H1 (cell line): ENCODE results near the gene LRCH1. TPM values are rescaled to one million over a fixed set of nuclear protein-coding genes. Genes with fewer than 3 reads are reported as not detected.

ENCODE experiments used
- CTCF ChIA-PET: fragments of 300-600 bp; sonication (Branson Sonifier 250); formaldehyde crosslinking; loops from one replicate; lab custom pipeline; 2021; ENCODE audit not compliant: partially characterized antibody; lab: Charles Lee
- POLR2A ChIA-PET: fragments of 300-600 bp; sonication (Branson Sonifier 250); formaldehyde crosslinking; loops from one replicate; lab custom pipeline; 2021; ENCODE audit warnings: inconsistent platforms; ENCODE audit not compliant: partially characterized antibody; lab: Charles Lee
- DNase-seq, 2 experiments: peaks; one replicate each; pipeline versions ENCODE4 v3.0.0 to v3.0.0-alpha.2; 2010 to 2022; ENCODE audit warnings: low spot score in 2 of 2, low read depth in 1 of 2, mixed read lengths in 1 of 2
- FAIRE-seq: peaks from 2 replicates; lab custom pipeline; 2011; peaks lifted over from hg19 to GRCh38; lab: Jason Lieb, UNC
- H2AFZ ChIP-seq: 2 replicates; pipeline ENCODE4 v1.8.1; 2012; ENCODE audit warnings: low read length, inconsistent platforms
- H2AK5ac ChIP-seq: 2 replicates; pipeline ENCODE4 v1.6.1; 2013; ENCODE audit warnings: low read depth, low read length
- H2BK120ac ChIP-seq: replicated peaks from 2 replicates; pipeline ENCODE3; 2013; ENCODE audit warnings: low read depth, low read length, inconsistent platforms
- H2BK12ac ChIP-seq: 2 replicates; pipeline ENCODE4 v1.6.1; 2013; ENCODE audit warnings: low read depth, low read length
- H2BK15ac ChIP-seq: 2 replicates; pipeline ENCODE4 v1.6.1; 2013; ENCODE audit warnings: low read length
- H2BK20ac ChIP-seq: 2 replicates; pipeline ENCODE4 v1.6.1; 2013; ENCODE audit warnings: low read length
- H2BK5ac ChIP-seq: 2 replicates; pipeline ENCODE4 v1.6.1; 2013; ENCODE audit warnings: low read depth, low read length
- H3K14ac ChIP-seq: 2 replicates; pipeline ENCODE4 v1.6.1; 2013; ENCODE audit warnings: inconsistent platforms; ENCODE audit not compliant: insufficient read length
- H3K18ac ChIP-seq: 2 replicates; pipeline ENCODE4 v1.6.1; 2013; ENCODE audit warnings: low read length; ENCODE audit errors: extremely low read depth
- H3K23ac ChIP-seq: 2 replicates; pipeline ENCODE4 v1.6.1; 2013; ENCODE audit warnings: inconsistent platforms; ENCODE audit not compliant: insufficient read length
- H3K23me2 ChIP-seq: 2 replicates; pipeline ENCODE4 v1.6.1; 2013; ENCODE audit warnings: low read depth, low read length
- H3K27ac ChIP-seq: 2 replicates; pipeline ENCODE4 v1.6.1; 2011; ENCODE audit warnings: low read depth, low read length, inconsistent platforms
- H3K27me3 ChIP-seq, 4 experiments: replicated peaks in 1 of 4; 1 replicate in 1 of 4; 2 replicates in 3 of 4; pipeline versions ENCODE4 v1.6.1 to v1.8.1; 2011 to 2013; ENCODE audit warnings: low read length in 3 of 4, mild to moderate bottlenecking in 3 of 4, inconsistent platforms in 2 of 4, mixed read lengths in 2 of 4, moderate library complexity in 1 of 4; ENCODE audit not compliant: control insufficient read depth in 3 of 4, insufficient read depth in 3 of 4; ENCODE audit errors: extremely low read depth in 1 of 4
- H3K36me3 ChIP-seq, 4 experiments: 2 replicates each; pipeline versions ENCODE4 v1.6.1 to v1.8.1; 2011 to 2013; ENCODE audit warnings: mild to moderate bottlenecking in 4 of 4, low read length in 3 of 4, moderate library complexity in 2 of 4, control low read depth in 1 of 4, inconsistent platforms in 1 of 4; ENCODE audit not compliant: insufficient read depth in 4 of 4, control insufficient read depth in 2 of 4
- H3K4ac ChIP-seq: replicated peaks from 2 replicates; pipeline ENCODE3; 2013; ENCODE audit warnings: low read length, low read depth, mixed read lengths, inconsistent platforms; ENCODE audit not compliant: insufficient read length
- H3K4me1 ChIP-seq, 4 experiments: replicated peaks in 1 of 4; 1 replicate in 1 of 4; 2 replicates in 3 of 4; pipeline versions ENCODE4 v1.6.1 to v1.8.1; 2011 to 2013; ENCODE audit warnings: low read length in 3 of 4, inconsistent platforms in 2 of 4, mixed read lengths in 1 of 4; ENCODE audit not compliant: insufficient read depth in 4 of 4, control insufficient read depth in 3 of 4
- H3K4me2 ChIP-seq, 2 experiments: 2 replicates each; pipeline versions ENCODE4 v1.6.1 to v1.8.1; 2011 to 2013; ENCODE audit warnings: low read depth in 2 of 2, low read length in 2 of 2, control low read depth in 1 of 2, inconsistent platforms in 1 of 2, mild to moderate bottlenecking in 1 of 2; ENCODE audit not compliant: insufficient read depth in 1 of 2
- H3K4me3 ChIP-seq, 4 experiments: fragments of 200-600, 300-600 bp in 1 of 4; sonication (generic), shearing (Covaris generic), sonication (Bioruptor Twin) in 1 of 4; 2 replicates each; pipeline versions ENCODE4 v1.5.1 to v1.8.1; 2011 to 2016; ENCODE audit warnings: low read length in 4 of 4, low read depth in 3 of 4, control low read depth in 2 of 4, inconsistent platforms in 2 of 4, mild to moderate bottlenecking in 2 of 4, mixed read lengths in 1 of 4, moderate library complexity in 1 of 4; ENCODE audit not compliant: insufficient read depth in 2 of 4; ENCODE audit errors: extremely low read depth in 1 of 4
- H3K56ac ChIP-seq: replicated peaks from 2 replicates; pipeline ENCODE3; 2013; ENCODE audit warnings: low read depth, mild to moderate bottlenecking, mixed read lengths, low read length, inconsistent platforms; ENCODE audit not compliant: insufficient read length
- H3K79me1 ChIP-seq: 2 replicates; pipeline ENCODE4 v1.6.1; 2013; ENCODE audit warnings: low read depth, low read length, control low read depth
- H3K79me2 ChIP-seq, 2 experiments: 2 replicates each; pipeline versions ENCODE4 v1.6.1 to v1.8.1; 2012 to 2013; ENCODE audit warnings: low read length in 2 of 2, mild to moderate bottlenecking in 2 of 2, inconsistent platforms in 1 of 2; ENCODE audit not compliant: insufficient read depth in 2 of 2, control insufficient read depth in 1 of 2
- H3K9ac ChIP-seq, 4 experiments: replicated peaks in 1 of 4; 1 replicate in 1 of 4; 2 replicates in 3 of 4; pipeline versions ENCODE4 v1.6.1 to v1.8.1; 2011 to 2013; ENCODE audit warnings: low read depth in 3 of 4, low read length in 3 of 4, control low read depth in 2 of 4, mild to moderate bottlenecking in 2 of 4, moderate library complexity in 2 of 4, inconsistent platforms in 1 of 4; ENCODE audit errors: extremely low read depth in 1 of 4
- H3K9me3 ChIP-seq, 2 experiments: 2 replicates each; pipeline versions ENCODE4 v1.6.1 to v1.8.1; 2012 to 2013; ENCODE audit warnings: mild to moderate bottlenecking in 2 of 2, moderate library complexity in 2 of 2, control low read depth in 1 of 2, inconsistent platforms in 1 of 2, low read depth in 1 of 2, low read length in 1 of 2, mixed read lengths in 1 of 2; ENCODE audit not compliant: insufficient read depth in 2 of 2
- H4K20me1 ChIP-seq, 2 experiments: replicated peaks in 1 of 2; 2 replicates each; pipeline versions ENCODE3 to v1.8.1; 2011 to 2013; ENCODE audit warnings: inconsistent platforms in 2 of 2, low read length in 2 of 2, mild to moderate bottlenecking in 1 of 2; ENCODE audit not compliant: insufficient read depth in 2 of 2, control insufficient read depth in 1 of 2
- H4K5ac ChIP-seq: 2 replicates; pipeline ENCODE4 v1.6.1; 2013; ENCODE audit warnings: low read length, low read depth, mixed read lengths, inconsistent platforms; ENCODE audit not compliant: insufficient read length
- H4K8ac ChIP-seq: 2 replicates; pipeline ENCODE4 v1.8.0; 2013; ENCODE audit warnings: mild to moderate bottlenecking, moderate library complexity, low read length, inconsistent platforms; ENCODE audit not compliant: insufficient read depth; ENCODE audit errors: extremely low read depth
- H4K91ac ChIP-seq: replicated peaks from 2 replicates; pipeline ENCODE3; 2013; ENCODE audit warnings: low read length, mixed read lengths, inconsistent platforms; ENCODE audit not compliant: insufficient read length
- SP1 ChIP-seq: IDR thresholded peaks from 2 replicates; pipeline ENCODE4 v1.6.1; 2011; ENCODE audit warnings: low read depth, low read length
- WGBS, 2 experiments: shearing (Covaris generic) in 1 of 2; methylation state at CpG; one replicate each; pipeline versions ENCODE4 v1.1.6 to v1.1.7; 2013 to 2015; ENCODE audit warnings: low lambda C conversion rate in 2 of 2, mixed read lengths in 2 of 2, inconsistent platforms in 1 of 2, low coverage in 1 of 2, missing lambda C conversion rate in 1 of 2; ENCODE audit not compliant: insufficient replicate concordance in 2 of 2, insufficient coverage in 1 of 2, insufficient read length in 1 of 2; ENCODE audit errors: extremely low coverage in 1 of 2, missing lambda C conversion rate in 1 of 2; 5-methylcytosine and 5-hydroxymethylcytosine counted together
- polyA plus RNA-seq, 7 experiments: library from polyadenylated mRNA; depleted of rRNA in 3 of 7; stranded (reverse) in 5 of 7; unstranded in 2 of 7; fragments of >200 nt in 5 of 7; fragments of 200-250 nt in 2 of 7; gene quantifications; 1 replicate in 5 of 7; 2 replicates in 1 of 7; 4 replicates in 1 of 7; pipeline versions ENCODE4 v1.2.1 to v1.2.3, GENCODE V29; 2011 to 2013; ENCODE audit warnings: missing spikeins in 2 of 7, mixed read lengths in 2 of 7
- total RNA-seq: library from RNA; stranded (reverse); fragmentation: NEBNext Ultra II Directional; extraction: Animal tissue kit (Norgen Biotek cat#: 25700); gene quantifications from 2 replicates; pipeline ENCODE4 v1.2.1, GENCODE V29; 2021

The LRCH1 gene
- total and polyA plus RNA-seq, 2 of the 8 experiments (the other 6 are each of a cell fraction or from before 2014, with no cell fraction given), result 3.0 to 10.1 TPM

- Histone ChIP-seq H2BK12ac (no peak overlapping the region), H3K9me3 (no peaks in the 10 kb centered on the region), H2BK20ac (no peak overlapping the region), H2BK120ac (no peak overlapping the region), H3K9ac (no peak overlapping the region), H4K20me1 (no peaks in the 10 kb centered on the region), H3K56ac (no peak overlapping the region), H2BK15ac (no peak overlapping the region), H2AFZ (no peak overlapping the region), H3K4me3 (no peak overlapping the region), H3K79me1 (no peaks in the 10 kb centered on the region; the same call in 1 of the 2 replicates), H4K5ac (no peak overlapping the region), H3K4ac (no peak overlapping the region), H3K27ac (no peak overlapping the region), H4K91ac (no peak overlapping the region), H3K79me2 (peaks cover 0 to 28% of the 10 kb centered on the region in 2 experiments; a peak in 2 of 4 replicates), H2AK5ac (no peak overlapping the region), H3K18ac (no peak overlapping the region), H2BK5ac (no peak overlapping the region), H3K27me3 (no peaks in the 10 kb centered on the region), H3K23ac (no peak overlapping the region), H4K8ac (no peak overlapping the region), H3K36me3 (no peaks in the 10 kb centered on the region), H3K23me2 (no peaks in the 10 kb centered on the region), H3K4me1 (no peaks in the 10 kb centered on the region; a peak in 2 of 7 replicates), H3K4me2 (no peak overlapping the region), H3K14ac (no peak overlapping the region)
- ChIA-PET CTCF (interaction anchor here (0.6 to 1.8 kb wide), 2 partner anchors 114 to 141 kb away, joined by 4 read pairs; no protein-coding TSS in a partner anchor), POLR2A (interaction anchor here (1.2 kb wide), 1 partner anchor 32 kb away, joined by 3 read pairs; no protein-coding TSS in a partner anchor)
- no peak for FAIRE-seq
- no peak for DNase-seq
- TF ChIP-seq SP1, result no peak
- WGBS, 2 experiments, result 95% methylated on average over 4 of the region's 4 CpGs; no CpG with 5 or more reads in 1 of the 2 experiments
These were observed 34.9 kb downstream of the LRCH1 start for GRCh38 chr13:46587807-46588418.
